GM12878 (cell line): ENCODE measurements around the gene SLC7A5. TPM values are rescaled to one million over a fixed set of nuclear protein-coding genes. Genes with fewer than 3 reads are reported as not detected.

Experiments
- ATF7 ChIP-seq: fragments of 450-650 bp; IDR thresholded peaks from 2 replicates; pipeline ENCODE4 v1.6.1; 2016; ENCODE audit warnings: low read depth, mild to moderate bottlenecking
- IRF3 ChIP-seq: fragments of 450-650 bp; IDR thresholded peaks from 2 replicates; pipeline ENCODE4 v1.6.1; 2014; ENCODE audit warnings: mild to moderate bottlenecking
- KAT2A ChIP-seq: conservative IDR thresholded peaks from 2 replicates; pipeline ENCODE4 v1.6.1; 2011; ENCODE audit warnings: low read depth, low read length; ENCODE audit not compliant: control insufficient read depth
- MEF2B ChIP-seq: fragments of 450-650 bp; IDR thresholded peaks from 2 replicates; pipeline ENCODE4 v1.6.1; 2018; ENCODE audit warnings: mild to moderate bottlenecking, moderate library complexity; ENCODE audit not compliant: partially characterized antibody, poor library complexity, severe bottlenecking
- NFYA ChIP-seq: IDR thresholded peaks from 2 replicates; pipeline ENCODE4 v1.6.1; 2011; ENCODE audit warnings: low read depth, mild to moderate bottlenecking, low read length, improper control_type of control experiment, borderline replicate concordance
- PAX8 ChIP-seq: fragments of 450-650 bp; IDR thresholded peaks from 2 replicates; pipeline ENCODE4 v1.6.1; 2017; ENCODE audit warnings: mild to moderate bottlenecking, moderate library complexity
- POLR2AphosphoS5 ChIP-seq: IDR thresholded peaks from 2 replicates; pipeline ENCODE4 v1.6.1; 2011; ENCODE audit warnings: mild to moderate bottlenecking, low read length, inconsistent platforms
- PRDM15 ChIP-seq: fragments of 450-650 bp; formaldehyde crosslinking; IDR thresholded peaks from 2 replicates; pipeline ENCODE4 v1.4.0; 2020; ENCODE audit warnings: mild to moderate bottlenecking, moderate library complexity
- SMAD1 ChIP-seq: fragments of 450-650 bp; IDR thresholded peaks from 2 replicates; pipeline ENCODE4 v1.6.1; 2018; ENCODE audit warnings: mild to moderate bottlenecking, low read depth; ENCODE audit not compliant: partially characterized antibody
- polyA plus RNA-seq, 11 experiments: library from polyadenylated mRNA; depleted of rRNA in 4 of 11; unstranded in 6 of 11; stranded (reverse) in 5 of 11; fragments of >200 nt; fragmentation: Nextera tagmentation in 4 of 11; fragmentation: Illumina TruSeq in 1 of 11; extraction: Ambion mirVana in 4 of 11; extraction: Trizol in 1 of 11; gene quantifications; 1 replicate in 1 of 11; 2 replicates in 10 of 11; pipeline versions ENCODE4 v1.2.1 to v1.2.3, GENCODE V29; 2011 to 2016; ENCODE audit warnings: inconsistent platforms in 2 of 11, missing spikeins in 2 of 11, low read depth in 1 of 11
- total RNA-seq, 4 experiments: library from RNA; depleted of rRNA in 3 of 4; stranded (reverse); fragments of >200 nt in 3 of 4; fragmentation: Illumina TruSeq in 1 of 4; extraction: Trizol in 1 of 4; gene quantifications; 2 replicates each; pipeline versions ENCODE4 v1.2.1 to v1.2.3, GENCODE V29; 2013 to 2021
- TF ChIP-seq, protein P1 (sequence below): fragments of 450-650 bp; IDR thresholded peaks from 2 replicates; pipeline ENCODE4 v1.6.1; 2017; ENCODE audit warnings: mild to moderate bottlenecking, moderate library complexity
- TF ChIP-seq, protein P2 (sequence below): fragments of 450-650 bp; IDR thresholded peaks from 2 replicates; pipeline ENCODE4 v1.6.1; 2016; ENCODE audit warnings: mild to moderate bottlenecking, moderate library complexity, borderline replicate concordance
- TF ChIP-seq, protein P3 (sequence below): fragments of 450-650 bp; IDR thresholded peaks from 2 replicates; pipeline ENCODE4 v1.6.1; 2018; ENCODE audit warnings: mild to moderate bottlenecking, low read depth, moderate library complexity; ENCODE audit not compliant: partially characterized antibody

Gene SLC7A5
- total and polyA plus RNA-seq, 10 of the 15 experiments (the other 5 are each of a cell fraction or from before 2014, with no cell fraction given): 2.3 to 101 (median 35.8) TPM

GRCh38 chr16:87853411-87854052 lies 15.8 kb downstream of the SLC7A5 start (continued):
- TF ChIP-seq, protein P1, sequence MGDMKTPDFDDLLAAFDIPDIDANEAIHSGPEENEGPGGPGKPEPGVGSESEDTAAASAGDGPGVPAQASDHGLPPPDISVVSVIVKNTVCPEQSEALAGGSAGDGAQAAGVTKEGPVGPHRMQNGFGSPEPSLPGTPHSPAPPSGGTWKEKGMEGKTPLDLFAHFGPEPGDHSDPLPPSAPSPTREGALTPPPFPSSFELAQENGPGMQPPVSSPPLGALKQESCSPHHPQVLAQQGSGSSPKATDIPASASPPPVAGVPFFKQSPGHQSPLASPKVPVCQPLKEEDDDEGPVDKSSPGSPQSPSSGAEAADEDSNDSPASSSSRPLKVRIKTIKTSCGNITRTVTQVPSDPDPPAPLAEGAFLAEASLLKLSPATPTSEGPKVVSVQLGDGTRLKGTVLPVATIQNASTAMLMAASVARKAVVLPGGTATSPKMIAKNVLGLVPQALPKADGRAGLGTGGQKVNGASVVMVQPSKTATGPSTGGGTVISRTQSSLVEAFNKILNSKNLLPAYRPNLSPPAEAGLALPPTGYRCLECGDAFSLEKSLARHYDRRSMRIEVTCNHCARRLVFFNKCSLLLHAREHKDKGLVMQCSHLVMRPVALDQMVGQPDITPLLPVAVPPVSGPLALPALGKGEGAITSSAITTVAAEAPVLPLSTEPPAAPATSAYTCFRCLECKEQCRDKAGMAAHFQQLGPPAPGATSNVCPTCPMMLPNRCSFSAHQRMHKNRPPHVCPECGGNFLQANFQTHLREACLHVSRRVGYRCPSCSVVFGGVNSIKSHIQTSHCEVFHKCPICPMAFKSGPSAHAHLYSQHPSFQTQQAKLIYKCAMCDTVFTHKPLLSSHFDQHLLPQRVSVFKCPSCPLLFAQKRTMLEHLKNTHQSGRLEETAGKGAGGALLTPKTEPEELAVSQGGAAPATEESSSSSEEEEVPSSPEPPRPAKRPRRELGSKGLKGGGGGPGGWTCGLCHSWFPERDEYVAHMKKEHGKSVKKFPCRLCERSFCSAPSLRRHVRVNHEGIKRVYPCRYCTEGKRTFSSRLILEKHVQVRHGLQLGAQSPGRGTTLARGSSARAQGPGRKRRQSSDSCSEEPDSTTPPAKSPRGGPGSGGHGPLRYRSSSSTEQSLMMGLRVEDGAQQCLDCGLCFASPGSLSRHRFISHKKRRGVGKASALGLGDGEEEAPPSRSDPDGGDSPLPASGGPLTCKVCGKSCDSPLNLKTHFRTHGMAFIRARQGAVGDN: no peak
- TF ChIP-seq NFYA (no peak), ATF7 (peak; percentile 75; the same call in 1 of the 2 replicates), IRF3 (no peak), SMAD1 (no peak), KAT2A (no peak), POLR2AphosphoS5 (no peak; the same call in 1 of the 2 replicates), MEF2B (no peak), PAX8 (no peak), PRDM15 (CRISPR knock-in tag) (no peak)
- TF ChIP-seq, protein P2, sequence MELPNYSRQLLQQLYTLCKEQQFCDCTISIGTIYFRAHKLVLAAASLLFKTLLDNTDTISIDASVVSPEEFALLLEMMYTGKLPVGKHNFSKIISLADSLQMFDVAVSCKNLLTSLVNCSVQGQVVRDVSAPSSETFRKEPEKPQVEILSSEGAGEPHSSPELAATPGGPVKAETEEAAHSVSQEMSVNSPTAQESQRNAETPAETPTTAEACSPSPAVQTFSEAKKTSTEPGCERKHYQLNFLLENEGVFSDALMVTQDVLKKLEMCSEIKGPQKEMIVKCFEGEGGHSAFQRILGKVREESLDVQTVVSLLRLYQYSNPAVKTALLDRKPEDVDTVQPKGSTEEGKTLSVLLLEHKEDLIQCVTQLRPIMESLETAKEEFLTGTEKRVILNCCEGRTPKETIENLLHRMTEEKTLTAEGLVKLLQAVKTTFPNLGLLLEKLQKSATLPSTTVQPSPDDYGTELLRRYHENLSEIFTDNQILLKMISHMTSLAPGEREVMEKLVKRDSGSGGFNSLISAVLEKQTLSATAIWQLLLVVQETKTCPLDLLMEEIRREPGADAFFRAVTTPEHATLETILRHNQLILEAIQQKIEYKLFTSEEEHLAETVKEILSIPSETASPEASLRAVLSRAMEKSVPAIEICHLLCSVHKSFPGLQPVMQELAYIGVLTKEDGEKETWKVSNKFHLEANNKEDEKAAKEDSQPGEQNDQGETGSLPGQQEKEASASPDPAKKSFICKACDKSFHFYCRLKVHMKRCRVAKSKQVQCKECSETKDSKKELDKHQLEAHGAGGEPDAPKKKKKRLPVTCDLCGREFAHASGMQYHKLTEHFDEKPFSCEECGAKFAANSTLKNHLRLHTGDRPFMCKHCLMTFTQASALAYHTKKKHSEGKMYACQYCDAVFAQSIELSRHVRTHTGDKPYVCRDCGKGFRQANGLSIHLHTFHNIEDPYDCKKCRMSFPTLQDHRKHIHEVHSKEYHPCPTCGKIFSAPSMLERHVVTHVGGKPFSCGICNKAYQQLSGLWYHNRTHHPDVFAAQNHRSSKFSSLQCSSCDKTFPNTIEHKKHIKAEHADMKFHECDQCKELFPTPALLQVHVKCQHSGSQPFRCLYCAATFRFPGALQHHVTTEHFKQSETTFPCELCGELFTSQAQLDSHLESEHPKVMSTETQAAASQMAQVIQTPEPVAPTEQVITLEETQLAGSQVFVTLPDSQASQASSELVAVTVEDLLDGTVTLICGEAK: no peak
- TF ChIP-seq, protein P3, sequence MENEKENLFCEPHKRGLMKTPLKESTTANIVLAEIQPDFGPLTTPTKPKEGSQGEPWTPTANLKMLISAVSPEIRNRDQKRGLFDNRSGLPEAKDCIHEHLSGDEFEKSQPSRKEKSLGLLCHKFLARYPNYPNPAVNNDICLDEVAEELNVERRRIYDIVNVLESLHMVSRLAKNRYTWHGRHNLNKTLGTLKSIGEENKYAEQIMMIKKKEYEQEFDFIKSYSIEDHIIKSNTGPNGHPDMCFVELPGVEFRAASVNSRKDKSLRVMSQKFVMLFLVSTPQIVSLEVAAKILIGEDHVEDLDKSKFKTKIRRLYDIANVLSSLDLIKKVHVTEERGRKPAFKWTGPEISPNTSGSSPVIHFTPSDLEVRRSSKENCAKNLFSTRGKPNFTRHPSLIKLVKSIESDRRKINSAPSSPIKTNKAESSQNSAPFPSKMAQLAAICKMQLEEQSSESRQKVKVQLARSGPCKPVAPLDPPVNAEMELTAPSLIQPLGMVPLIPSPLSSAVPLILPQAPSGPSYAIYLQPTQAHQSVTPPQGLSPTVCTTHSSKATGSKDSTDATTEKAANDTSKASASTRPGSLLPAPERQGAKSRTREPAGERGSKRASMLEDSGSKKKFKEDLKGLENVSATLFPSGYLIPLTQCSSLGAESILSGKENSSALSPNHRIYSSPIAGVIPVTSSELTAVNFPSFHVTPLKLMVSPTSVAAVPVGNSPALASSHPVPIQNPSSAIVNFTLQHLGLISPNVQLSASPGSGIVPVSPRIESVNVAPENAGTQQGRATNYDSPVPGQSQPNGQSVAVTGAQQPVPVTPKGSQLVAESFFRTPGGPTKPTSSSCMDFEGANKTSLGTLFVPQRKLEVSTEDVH: no peak
